Smooth muscle cell (in vitro differentiated cells): ENCODE measurements around the gene CORIN. TPM values are rescaled to one million over a fixed set of nuclear protein-coding genes. Genes with fewer than 3 reads are reported as not detected.

ENCODE experiments used
- DNase-seq: peaks from one replicate; lab custom pipeline; 2025; ENCODE audit not compliant: unreplicated experiment; lab: John Stamatoyannopoulos, UW
- H2AFZ ChIP-seq: fragments of 200-600 bp; sonication (generic); 2 replicates; pipeline ENCODE4 v1.6.0; 2016; ENCODE audit warnings: antibody characterized with exemption, low read depth, mild to moderate bottlenecking
- H3F3A ChIP-seq: fragments of 200-600 bp; sonication (generic); 2 replicates; pipeline ENCODE4 v1.6.0; 2017; ENCODE audit warnings: antibody characterized with exemption, low read depth
- H3K27ac ChIP-seq: fragments of 200-600 bp; sonication (generic); 2 replicates; pipeline ENCODE4 v1.5.1; 2016; ENCODE audit warnings: low read depth, mild to moderate bottlenecking
- H3K27me3 ChIP-seq: fragments of 200-600 bp; sonication (generic); 2 replicates; pipeline ENCODE4 v1.6.1; 2016; ENCODE audit warnings: low read depth, mild to moderate bottlenecking
- H3K36me3 ChIP-seq: fragments of 200-600 bp; sonication (generic); 2 replicates; pipeline ENCODE4 v1.5.1; 2016; ENCODE audit warnings: low read depth
- H3K4me1 ChIP-seq: fragments of 200-600 bp; sonication (generic); 2 replicates; pipeline ENCODE4 v1.5.1; 2016; ENCODE audit warnings: low read depth
- H3K4me2 ChIP-seq: fragments of 200-600 bp; sonication (generic); 2 replicates; pipeline ENCODE4 v1.6.0; 2016; ENCODE audit warnings: mild to moderate bottlenecking
- H3K4me3 ChIP-seq: fragments of 200-600 bp; sonication (generic); 2 replicates; pipeline ENCODE4 v1.5.1; 2016; ENCODE audit warnings: mild to moderate bottlenecking
- H3K79me2 ChIP-seq: fragments of 200-600 bp; sonication (generic); 2 replicates; pipeline ENCODE4 v1.6.0; 2016; ENCODE audit warnings: low read depth, mild to moderate bottlenecking
- H3K9ac ChIP-seq: fragments of 200-600 bp; sonication (generic); 2 replicates; pipeline ENCODE4 v1.6.0; 2016; ENCODE audit warnings: low read depth
- H3K9me3 ChIP-seq: fragments of 200-600 bp; sonication (generic); replicated peaks from 2 replicates; pipeline ENCODE4 v1.5.1; 2016; ENCODE audit warnings: low read depth
- H4K20me1 ChIP-seq: fragments of 200-600 bp; sonication (generic); 2 replicates; pipeline ENCODE4 v1.6.0; 2016; ENCODE audit warnings: low read depth
- whole genome bisulfite sequencing: methylation state at CpG from one replicate; pipeline ENCODE4 v1.1.7; 2016; ENCODE audit warnings: low lambda C conversion rate; 5-methylcytosine and 5-hydroxymethylcytosine counted together
- polyA plus RNA-seq: library from polyadenylated mRNA; unstranded; fragments of >200 nt; fragmentation: Nextera tagmentation; extraction: Ambion mirVana; gene quantifications from 2 replicates; pipeline ENCODE4 v1.2.1, GENCODE V29; 2016
- total RNA-seq: library from RNA; depleted of rRNA; stranded (reverse); fragments of >200 nt; gene quantifications from 2 replicates; pipeline ENCODE4 v1.2.3, GENCODE V29; 2014
- TF ChIP-seq, protein P1 (sequence below): fragments of 200-600 bp; sonication (generic); IDR thresholded peaks from 2 replicates; pipeline ENCODE4 v1.5.1; 2017; ENCODE audit warnings: borderline replicate concordance, mild to moderate bottlenecking, antibody characterized with exemption; ENCODE audit not compliant: insufficient read depth, poor library complexity, severe bottlenecking

CORIN gene
- total and polyA plus RNA-seq, 2 experiments from 2014 or later, result 0.27 to 1.8 TPM

DNA sequence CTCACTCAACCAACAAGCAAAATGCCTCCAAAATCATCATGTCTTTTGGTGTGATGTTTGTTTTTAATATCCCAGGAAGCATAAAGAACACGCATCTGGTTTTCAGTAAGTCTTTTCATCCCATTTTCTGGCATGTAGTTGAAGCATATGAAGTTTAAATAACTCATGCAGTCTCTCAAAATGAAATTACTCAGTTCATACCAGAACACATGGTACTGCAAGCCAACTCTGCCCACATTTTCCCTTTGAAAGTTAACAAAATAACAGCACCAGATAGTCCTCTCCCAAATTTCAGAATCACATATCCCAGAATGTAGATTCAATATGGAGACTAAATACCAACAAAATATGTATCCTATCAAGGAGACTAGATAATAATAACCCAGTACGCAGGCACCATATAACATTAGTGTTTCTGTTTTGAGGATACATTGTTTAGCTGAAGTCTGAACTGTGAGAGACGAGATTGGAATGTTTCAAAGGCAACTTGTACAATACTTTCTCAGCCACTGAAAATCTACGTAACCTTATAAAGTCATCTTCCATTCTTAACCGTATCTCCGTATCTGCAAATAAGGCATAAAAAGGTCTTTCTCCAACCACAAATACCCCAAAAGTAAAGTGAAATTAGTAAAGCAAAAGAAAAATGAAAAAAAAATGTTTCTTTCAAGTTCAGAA lies 23.1 kb downstream of the CORIN start:
- no peaks in the 10 kb centered on the region for H3K79me2 ChIP-seq
- TF ChIP-seq, protein P1, sequence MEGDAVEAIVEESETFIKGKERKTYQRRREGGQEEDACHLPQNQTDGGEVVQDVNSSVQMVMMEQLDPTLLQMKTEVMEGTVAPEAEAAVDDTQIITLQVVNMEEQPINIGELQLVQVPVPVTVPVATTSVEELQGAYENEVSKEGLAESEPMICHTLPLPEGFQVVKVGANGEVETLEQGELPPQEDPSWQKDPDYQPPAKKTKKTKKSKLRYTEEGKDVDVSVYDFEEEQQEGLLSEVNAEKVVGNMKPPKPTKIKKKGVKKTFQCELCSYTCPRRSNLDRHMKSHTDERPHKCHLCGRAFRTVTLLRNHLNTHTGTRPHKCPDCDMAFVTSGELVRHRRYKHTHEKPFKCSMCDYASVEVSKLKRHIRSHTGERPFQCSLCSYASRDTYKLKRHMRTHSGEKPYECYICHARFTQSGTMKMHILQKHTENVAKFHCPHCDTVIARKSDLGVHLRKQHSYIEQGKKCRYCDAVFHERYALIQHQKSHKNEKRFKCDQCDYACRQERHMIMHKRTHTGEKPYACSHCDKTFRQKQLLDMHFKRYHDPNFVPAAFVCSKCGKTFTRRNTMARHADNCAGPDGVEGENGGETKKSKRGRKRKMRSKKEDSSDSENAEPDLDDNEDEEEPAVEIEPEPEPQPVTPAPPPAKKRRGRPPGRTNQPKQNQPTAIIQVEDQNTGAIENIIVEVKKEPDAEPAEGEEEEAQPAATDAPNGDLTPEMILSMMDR, result no peak
- H3K27me3 ChIP-seq, result no peaks in the 10 kb centered on the region
- 70% methylated on average over 6 of the region's 6 CpGs for WGBS
- H3F3A ChIP-seq, result no peaks in the 10 kb centered on the region
- no peak overlapping the region for H3K9ac ChIP-seq
- H4K20me1 ChIP-seq, result no peaks in the 10 kb centered on the region
- no peaks in the 10 kb centered on the region for H3K36me3 ChIP-seq
- H3K9me3 ChIP-seq, result no peaks in the 10 kb centered on the region
- H3K4me1 ChIP-seq, result no peaks in the 10 kb centered on the region
- H3K4me2 ChIP-seq, result peak overlapping the region; percentile 44
- no peak for DNase-seq
- H2AFZ ChIP-seq, result peak overlapping the region; percentile 31
- no peak overlapping the region for H3K4me3 ChIP-seq
- H3K27ac ChIP-seq, result no peak overlapping the region

DNA sequence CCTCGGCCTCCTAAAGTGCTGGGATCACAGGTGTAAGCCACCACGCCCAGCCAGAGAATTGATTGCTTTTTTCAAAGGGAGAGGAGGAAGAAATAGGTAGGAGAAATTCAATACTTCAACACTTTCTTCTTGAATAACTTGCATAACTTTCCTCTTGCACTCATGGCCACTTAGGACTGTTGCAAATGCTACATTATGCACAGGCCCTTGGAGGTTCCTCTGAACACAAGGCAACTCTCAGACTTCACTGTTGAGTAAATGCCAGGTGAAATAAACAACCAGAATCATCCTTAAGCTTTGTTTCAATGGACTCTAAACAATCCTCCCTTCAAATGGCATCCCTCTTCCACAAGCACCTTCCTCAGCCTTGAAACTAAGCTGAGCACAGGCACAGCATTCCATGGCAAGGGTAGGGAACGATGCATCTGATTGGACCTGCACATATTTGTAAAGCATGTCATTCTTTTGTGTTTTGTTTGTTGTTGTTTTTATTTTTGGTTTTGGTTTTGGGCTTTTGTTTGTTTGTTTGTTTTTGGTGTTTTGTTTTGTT lies 28.1 kb downstream of the CORIN start:
- Histone ChIP-seq H3K27me3 (no peaks in the 10 kb centered on the region), H4K20me1 (no peaks in the 10 kb centered on the region), H3K79me2 (no peaks in the 10 kb centered on the region), H3K36me3 (no peaks in the 10 kb centered on the region), H3K9ac (no peak overlapping the region), H3K4me3 (no peak overlapping the region), H3F3A (no peaks in the 10 kb centered on the region), H3K4me1 (no peaks in the 10 kb centered on the region), H3K9me3 (no peaks in the 10 kb centered on the region), H3K4me2 (no peak overlapping the region), H3K27ac (no peak overlapping the region), H2AFZ (no peak overlapping the region)
- no peak for DNase-seq
- TF ChIP-seq, protein P1, result no peak
- 90% methylated on average over 3 of the region's 3 CpGs for WGBS

DNA sequence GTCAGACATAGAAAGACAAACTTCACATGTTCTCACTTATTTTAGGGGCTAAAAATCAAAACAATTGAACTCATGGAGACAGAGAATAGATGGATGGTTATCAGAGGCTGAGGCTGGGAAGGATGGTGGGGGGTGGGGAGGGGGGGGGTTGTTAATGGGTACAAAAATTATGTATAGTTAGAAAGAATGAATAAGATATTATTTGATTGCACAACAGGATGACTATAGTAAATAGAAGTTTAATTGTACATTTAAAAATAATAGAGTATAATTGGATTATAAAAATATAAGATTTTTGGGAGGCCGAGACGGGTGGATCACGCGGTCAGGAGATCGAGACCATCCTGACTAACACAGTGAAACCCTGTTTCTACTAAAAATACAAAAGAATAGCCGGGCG lies 33.3 kb downstream of the CORIN start:
- H3K4me1 ChIP-seq, result no peaks in the 10 kb centered on the region
- TF ChIP-seq, protein P1, result no peak

More for the DNA sequence above, 33.3 kb downstream of the CORIN start:
- Histone ChIP-seq H3K9me3 (no peaks in the 10 kb centered on the region), H3F3A (no peaks in the 10 kb centered on the region), H3K4me2 (no peak overlapping the region), H3K4me3 (no peak overlapping the region), H3K36me3 (no peaks in the 10 kb centered on the region), H3K27ac (no peak overlapping the region), H4K20me1 (no peaks in the 10 kb centered on the region), H2AFZ (no peak overlapping the region), H3K9ac (no peak overlapping the region), H3K27me3 (no peaks in the 10 kb centered on the region), H3K79me2 (no peaks in the 10 kb centered on the region)
- DNase-seq, result no peak
- WGBS, result 97% methylated on average over 7 of the region's 7 CpGs
